Natural killer cell treated with Interleukin-12 subunit alpha and Interleukin-12 subunit beta and Interleukin-15 and Interleukin-18, amount 100 ng/mL, for 72 hours (primary cell): ENCODE results near the gene PLA2G2C. TPM values are rescaled to one million over a fixed set of nuclear protein-coding genes. Genes with fewer than 3 reads are reported as not detected.
"Not testable (repeated sequence)": the region's sequence is repeated elsewhere in the genome, so short reads cannot be mapped to it uniquely, and the experiment has no call there.

ENCODE experiments used
- ATAC-seq, 2 donors: fragments of 150-1000 bp; cut with Tn5 transposase in 1 of 2; sonication (Bioruptor Pico), chemical (Tn5 transposase) in 1 of 2; 2 replicates each; pipeline ENCODE4 v1.10.0; 2021
- DNase-seq: peaks from one replicate; pipeline ENCODE4 v3.0.0; 2022; ENCODE audit warnings: low spot score
- H3K27ac Mint-ChIP-seq, 2 donors: 1 replicate in 1 of 2; 2 replicates in 1 of 2; pipeline ENCODE4 v1.8.0; 2022; ENCODE audit warnings: mixed read lengths in 2 of 2, mild to moderate bottlenecking in 1 of 2, moderate library complexity in 1 of 2
- H3K27me3 Mint-ChIP-seq, 2 donors: 1 replicate in 1 of 2; 2 replicates in 1 of 2; pipeline ENCODE4 v1.8.0; 2022; ENCODE audit warnings: mixed read lengths in 2 of 2
- H3K36me3 Mint-ChIP-seq: one replicate; pipeline ENCODE4 v1.8.0; 2022; ENCODE audit warnings: mixed read lengths
- H3K4me1 Mint-ChIP-seq, 2 donors: 1 replicate in 1 of 2; 2 replicates in 1 of 2; pipeline ENCODE4 v1.8.0; 2022; ENCODE audit warnings: low read depth in 2 of 2, mixed read lengths in 2 of 2, mild to moderate bottlenecking in 1 of 2
- H3K4me3 Mint-ChIP-seq: one replicate; pipeline ENCODE4 v1.8.0; 2022; ENCODE audit warnings: mixed read lengths
- H3K9me3 Mint-ChIP-seq: 2 replicates; pipeline ENCODE4 v1.8.0; 2022; ENCODE audit warnings: mixed read lengths
- total RNA-seq, 2 donors: library from RNA; stranded (reverse); gene quantifications; one replicate each; pipeline ENCODE4 v1.2.3, GENCODE V29; 2022

PLA2G2C gene, protein sequence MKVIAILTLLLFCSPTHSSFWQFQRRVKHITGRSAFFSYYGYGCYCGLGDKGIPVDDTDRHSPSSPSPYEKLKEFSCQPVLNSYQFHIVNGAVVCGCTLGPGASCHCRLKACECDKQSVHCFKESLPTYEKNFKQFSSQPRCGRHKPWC
- under 1 TPM in 1 of 2 donors, not detected in 1; 0.17 TPM for total RNA-seq

DNA sequence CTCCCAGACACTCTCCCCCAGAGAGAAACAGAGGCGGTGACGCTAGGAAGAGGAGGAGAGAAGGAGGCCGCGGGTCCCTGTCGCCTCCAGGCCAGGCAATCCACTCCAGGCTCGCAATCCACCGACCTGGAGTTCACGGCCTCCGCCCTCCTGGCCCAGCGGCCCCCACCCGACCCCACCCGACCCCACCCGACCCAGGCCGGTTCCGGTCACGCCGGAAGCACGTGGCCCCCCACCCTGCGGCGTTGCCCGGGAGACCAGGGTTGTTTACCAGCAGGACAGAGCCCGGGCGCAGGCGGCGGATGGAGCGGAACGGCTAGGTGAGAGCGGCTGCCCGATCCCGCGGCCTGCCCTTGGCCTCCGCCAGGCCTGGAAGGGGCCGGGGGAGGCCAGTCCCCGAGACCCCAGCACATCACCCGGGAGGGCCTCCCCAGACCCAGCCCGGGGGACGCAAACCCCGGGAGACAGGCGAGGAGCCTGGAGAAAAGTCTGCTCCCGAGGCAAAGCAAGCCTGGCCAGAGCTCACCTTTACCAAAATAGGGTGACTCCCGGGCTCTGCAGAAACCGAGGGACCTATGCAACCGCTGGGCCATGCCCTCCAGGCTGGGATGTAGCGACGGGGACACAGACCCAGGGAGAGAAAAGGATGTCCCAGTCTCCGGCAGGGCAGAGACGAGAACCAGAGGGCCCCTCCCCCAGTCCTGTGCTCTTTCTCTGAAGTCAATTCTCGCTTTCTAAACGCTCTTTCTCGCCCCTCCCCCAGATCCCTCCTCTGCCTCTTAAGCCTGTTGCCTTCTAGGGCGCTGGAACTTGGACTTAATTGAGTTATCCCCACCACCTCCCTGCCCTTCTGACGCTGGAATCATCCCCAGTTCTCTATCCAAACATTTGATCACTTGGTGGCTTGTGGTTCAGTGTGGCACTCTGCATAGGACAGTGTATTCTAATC is at the start of gene PLA2G2C, which contains the start of gene UBXN10:
Gene PLA2G2C (minus strand): TSS at position 685 of the 949 bp plus-strand sequence. CDS start 9,155 bp downstream, outside the sequence.
Gene UBXN10 (plus strand): TSS at position 263 of the 949 bp plus-strand sequence. CDS start 4,466 bp downstream, outside the sequence.
- Mint-ChIP-seq H3K36me3 (no peaks in the 10 kb centered on the region), H3K4me3 (peak within 1 kb of the TSS; percentile 82), H3K4me1 (peaks cover 42 to 44% of the 10 kb centered on the region in 2 donors), H3K27me3 (peaks cover 0 to 15% of the 10 kb centered on the region in 2 donors), H3K27ac (peak within 1 kb of the TSS; percentile 77), H3K9me3 (no peaks in the 10 kb centered on the region)
- ATAC-seq: peak; percentile 71 to 82
- DNase-seq: peak; percentile 64

DNA sequence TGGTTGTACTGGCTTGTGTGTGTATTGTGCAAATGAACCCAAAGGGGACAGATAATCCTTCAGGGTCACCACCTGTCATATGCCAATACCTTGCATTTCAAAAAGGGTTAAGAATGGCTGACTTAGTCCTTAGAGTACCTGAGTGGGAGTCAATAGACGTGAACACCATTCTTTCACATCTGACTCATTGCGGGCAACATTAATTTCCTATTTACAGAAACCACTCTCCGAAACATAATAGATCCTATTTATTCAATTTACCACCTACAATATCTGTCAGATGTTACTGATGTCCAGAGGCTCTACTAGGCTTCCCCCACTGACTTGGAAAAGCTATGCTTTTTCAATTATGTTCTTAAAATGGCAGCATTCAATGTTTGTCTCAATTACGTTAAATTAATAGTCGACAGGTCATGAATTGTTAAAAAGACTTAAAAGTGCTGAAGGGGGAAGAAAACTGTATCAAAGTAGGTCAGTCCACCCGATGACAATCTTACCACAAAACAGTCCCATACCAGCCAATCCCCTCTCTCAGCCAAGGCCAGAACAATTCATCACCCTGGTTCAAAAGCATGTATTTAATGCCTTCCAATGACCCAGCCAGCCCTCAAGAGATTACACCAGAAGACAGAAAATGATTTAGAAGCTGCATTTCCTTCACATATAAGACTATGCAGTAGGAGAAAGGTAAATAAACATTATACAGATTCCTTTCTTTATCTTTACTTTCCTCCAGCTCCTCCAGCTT is 48.6 kb upstream of the PLA2G2C start:
- Mint-ChIP-seq H3K4me3 (no peak overlapping the region), H3K4me1 (no peaks in the 10 kb centered on the region), H3K36me3 (no peaks in the 10 kb centered on the region), H3K27me3 (peaks cover 30 to 41% of the 10 kb centered on the region in 2 donors), H3K9me3 (no peaks in the 10 kb centered on the region), H3K27ac (no peak overlapping the region)
- ATAC-seq (no peak), DNase-seq (no peak)

DNA sequence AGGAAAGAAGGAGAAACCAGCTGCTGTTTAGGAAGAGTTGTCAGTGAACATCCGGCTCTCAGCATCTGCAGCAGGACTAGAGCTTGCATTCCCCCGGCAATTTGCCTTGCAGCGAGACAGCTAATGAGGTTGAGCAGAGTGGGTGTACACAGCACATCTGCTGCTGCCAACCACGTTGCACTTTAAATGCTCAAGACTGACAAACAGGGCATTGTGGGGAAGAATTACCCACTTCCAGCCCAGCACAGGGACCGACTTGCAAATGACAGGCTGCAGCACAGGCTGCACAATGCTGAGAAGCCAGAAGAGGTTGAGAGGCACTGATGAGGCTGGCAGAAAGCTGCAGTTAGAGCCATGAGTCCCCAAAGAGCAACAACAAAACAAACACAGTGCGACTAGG is 47.5 kb upstream of the PLA2G2C start:
- DNase-seq (no peak), ATAC-seq (no peak)
- Mint-ChIP-seq H3K4me1 (no peaks in the 10 kb centered on the region), H3K27ac (no peak overlapping the region), H3K27me3 (peaks cover 35 to 40% of the 10 kb centered on the region in 2 donors), H3K9me3 (no peaks in the 10 kb centered on the region), H3K4me3 (no peak overlapping the region), H3K36me3 (no peaks in the 10 kb centered on the region)

DNA sequence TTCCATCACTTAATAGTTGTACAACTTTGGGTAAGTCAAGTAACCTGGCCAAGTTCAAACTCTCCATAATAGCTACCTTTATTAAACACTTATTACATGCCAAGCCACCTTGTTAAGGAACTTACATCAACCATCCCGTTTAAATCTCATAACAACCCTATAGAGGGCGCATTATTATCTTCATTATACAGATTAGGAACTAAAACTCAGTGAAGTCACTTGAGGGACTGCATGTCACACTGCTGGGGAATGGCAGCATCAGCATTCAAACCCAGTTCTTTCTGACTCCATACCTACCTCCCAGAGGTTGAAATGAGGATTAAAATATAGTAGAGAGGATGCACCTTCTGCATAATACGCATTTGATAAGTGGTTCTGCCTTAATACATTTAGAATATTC is 47.1 kb upstream of the PLA2G2C start:
- no peaks in the 10 kb centered on the region for H3K9me3 Mint-ChIP-seq

DNA sequence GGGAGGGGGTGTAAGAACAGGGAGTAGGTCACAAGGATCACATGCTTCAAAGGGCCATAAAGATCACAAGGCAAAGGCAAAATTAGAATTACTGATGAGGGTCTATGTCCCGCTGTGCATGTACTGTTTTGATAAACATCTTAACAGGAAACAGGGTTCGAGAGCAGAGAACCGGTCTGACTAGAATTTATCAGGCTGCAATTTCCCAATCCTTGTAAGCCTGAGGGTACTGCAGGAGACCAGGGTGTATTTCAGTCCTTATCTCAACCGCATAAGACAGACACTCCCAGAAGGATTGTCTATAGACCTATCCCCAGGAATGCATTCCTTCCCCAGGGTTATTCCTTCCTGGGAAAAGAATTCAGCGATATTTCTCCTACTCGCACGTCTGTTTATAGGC is 46.2 kb upstream of the PLA2G2C start:
- ATAC-seq, H3K36me3 Mint-ChIP-seq, H3K4me1 Mint-ChIP-seq, DNase-seq, H3K9me3 Mint-ChIP-seq, H3K27ac Mint-ChIP-seq, H3K4me3 Mint-ChIP-seq: not testable (repeated sequence)
- peaks cover 41 to 52% of the 10 kb centered on the region in 2 donors for H3K27me3 Mint-ChIP-seq

More for the DNA sequence above, 47.1 kb upstream of the PLA2G2C start:
- ATAC-seq (no peak), DNase-seq (no peak)
- Mint-ChIP-seq H3K27ac (no peak overlapping the region), H3K36me3 (no peaks in the 10 kb centered on the region), H3K4me3 (no peak overlapping the region), H3K27me3 (peaks cover 38 to 44% of the 10 kb centered on the region in 2 donors), H3K4me1 (no peaks in the 10 kb centered on the region)

DNA sequence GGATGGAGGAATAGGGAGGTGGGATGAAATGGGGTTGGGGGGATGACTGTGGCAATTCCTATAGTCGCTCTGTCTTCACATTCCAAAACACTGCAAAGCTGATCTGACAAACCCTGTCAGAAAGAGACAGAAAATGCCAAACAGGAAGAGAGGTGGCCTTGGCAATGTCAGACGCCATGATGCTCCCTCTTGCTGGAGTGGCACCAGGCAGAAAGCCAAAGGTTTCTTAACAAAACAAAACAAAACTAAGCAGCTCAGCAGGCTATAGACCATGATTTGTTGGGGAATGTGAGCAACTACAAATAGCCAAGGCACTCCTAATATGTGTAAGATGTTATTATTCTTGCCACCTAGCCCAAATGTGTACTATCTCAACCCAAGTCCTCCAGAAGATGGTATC is 42.9 kb upstream of the PLA2G2C start:
- no peak overlapping the region for H3K27ac Mint-ChIP-seq
- DNase-seq (no peak), ATAC-seq (no peak)
- no peaks in the 10 kb centered on the region for H3K36me3 Mint-ChIP-seq
- no peaks in the 10 kb centered on the region for H3K9me3 Mint-ChIP-seq
- H3K4me1 Mint-ChIP-seq: no peaks in the 10 kb centered on the region
- H3K4me3 Mint-ChIP-seq: no peak overlapping the region
- H3K27me3 Mint-ChIP-seq: peaks cover 44 to 64% of the 10 kb centered on the region in 2 donors

DNA sequence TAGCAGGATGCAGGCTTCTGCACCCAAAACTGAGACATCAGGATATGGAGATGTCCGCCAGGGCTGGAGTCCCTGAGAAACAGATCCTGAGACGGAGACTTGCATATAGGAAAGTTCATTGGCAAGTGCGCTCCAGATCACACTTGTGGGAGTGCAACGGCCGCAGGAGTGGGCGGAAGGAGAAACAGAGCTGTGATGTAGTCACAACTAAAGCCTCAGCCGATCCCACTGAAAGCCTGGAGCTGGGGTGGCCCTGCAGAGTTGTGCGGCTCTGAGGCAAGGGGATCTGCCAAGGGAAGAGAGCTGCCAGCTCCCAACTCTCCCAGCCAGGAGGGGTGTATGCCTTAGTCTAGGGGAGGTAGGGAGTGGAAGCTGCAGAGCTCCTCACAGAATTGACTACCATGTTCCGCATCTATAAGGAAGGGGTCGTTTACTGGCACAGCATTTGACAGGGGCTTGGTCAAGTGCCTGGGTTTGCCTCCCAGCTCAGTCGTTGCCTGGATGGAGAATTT is 42.1 kb upstream of the PLA2G2C start:
- Mint-ChIP-seq H3K27me3 (peaks cover 43 to 64% of the 10 kb centered on the region in 2 donors), H3K36me3 (no peaks in the 10 kb centered on the region), H3K4me3 (no peak overlapping the region), H3K9me3 (no peaks in the 10 kb centered on the region), H3K27ac (no peak overlapping the region), H3K4me1 (no peaks in the 10 kb centered on the region)
- DNase-seq (no peak), ATAC-seq (no peak)

DNA sequence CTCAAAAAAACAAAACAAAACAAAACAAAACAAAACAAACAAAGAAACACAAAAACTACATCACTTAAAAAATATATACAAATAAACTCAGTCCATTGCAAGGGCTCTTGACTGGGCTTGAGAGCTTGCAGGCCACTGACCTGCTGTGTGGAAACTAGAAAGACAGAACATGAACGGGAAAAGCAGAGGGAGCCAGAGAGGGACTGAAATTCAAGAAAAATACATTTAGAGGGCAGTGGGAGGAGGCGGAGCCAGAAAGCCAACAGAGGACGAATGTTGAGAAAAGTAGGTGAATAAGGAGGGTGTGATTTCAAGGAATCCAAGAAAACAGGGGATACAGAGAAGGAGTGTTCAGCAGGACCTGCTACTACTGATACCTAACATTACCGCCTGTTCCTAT is 41.4 kb upstream of the PLA2G2C start:
- H3K4me1 Mint-ChIP-seq: no peaks in the 10 kb centered on the region
- DNase-seq: no peak
- H3K9me3 Mint-ChIP-seq: no peaks in the 10 kb centered on the region
- no peak for ATAC-seq
- peaks cover 42 to 66% of the 10 kb centered on the region in 2 donors for H3K27me3 Mint-ChIP-seq
- no peaks in the 10 kb centered on the region for H3K36me3 Mint-ChIP-seq
- H3K4me3 Mint-ChIP-seq: no peak overlapping the region
- no peak overlapping the region for H3K27ac Mint-ChIP-seq

DNA sequence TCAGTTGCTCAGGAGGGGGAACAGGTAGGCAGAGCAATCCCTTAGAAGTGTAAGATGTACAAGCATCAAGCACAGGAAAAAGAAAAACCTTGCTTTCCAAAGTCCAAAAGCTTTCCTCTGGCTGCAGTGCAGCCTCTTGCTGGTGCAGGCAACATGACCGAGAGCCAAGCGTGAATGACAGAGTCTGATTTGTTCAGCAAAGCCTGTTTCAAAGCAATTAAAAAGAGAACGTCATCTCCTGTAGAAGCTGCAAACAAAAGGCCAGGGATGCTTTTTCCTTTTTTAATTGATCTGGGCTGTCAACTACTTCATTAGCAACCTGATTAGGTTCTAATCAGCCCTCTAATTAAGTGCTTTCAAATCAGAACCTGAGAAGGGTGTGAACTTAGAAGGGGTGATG is 38.2 kb upstream of the PLA2G2C start:
- Mint-ChIP-seq H3K4me1 (no peaks in the 10 kb centered on the region), H3K9me3 (no peaks in the 10 kb centered on the region), H3K27ac (no peak overlapping the region), H3K36me3 (no peaks in the 10 kb centered on the region), H3K4me3 (no peak overlapping the region), H3K27me3 (peaks cover 47 to 75% of the 10 kb centered on the region in 2 donors)
- no peak for ATAC-seq
- no peak for DNase-seq

DNA sequence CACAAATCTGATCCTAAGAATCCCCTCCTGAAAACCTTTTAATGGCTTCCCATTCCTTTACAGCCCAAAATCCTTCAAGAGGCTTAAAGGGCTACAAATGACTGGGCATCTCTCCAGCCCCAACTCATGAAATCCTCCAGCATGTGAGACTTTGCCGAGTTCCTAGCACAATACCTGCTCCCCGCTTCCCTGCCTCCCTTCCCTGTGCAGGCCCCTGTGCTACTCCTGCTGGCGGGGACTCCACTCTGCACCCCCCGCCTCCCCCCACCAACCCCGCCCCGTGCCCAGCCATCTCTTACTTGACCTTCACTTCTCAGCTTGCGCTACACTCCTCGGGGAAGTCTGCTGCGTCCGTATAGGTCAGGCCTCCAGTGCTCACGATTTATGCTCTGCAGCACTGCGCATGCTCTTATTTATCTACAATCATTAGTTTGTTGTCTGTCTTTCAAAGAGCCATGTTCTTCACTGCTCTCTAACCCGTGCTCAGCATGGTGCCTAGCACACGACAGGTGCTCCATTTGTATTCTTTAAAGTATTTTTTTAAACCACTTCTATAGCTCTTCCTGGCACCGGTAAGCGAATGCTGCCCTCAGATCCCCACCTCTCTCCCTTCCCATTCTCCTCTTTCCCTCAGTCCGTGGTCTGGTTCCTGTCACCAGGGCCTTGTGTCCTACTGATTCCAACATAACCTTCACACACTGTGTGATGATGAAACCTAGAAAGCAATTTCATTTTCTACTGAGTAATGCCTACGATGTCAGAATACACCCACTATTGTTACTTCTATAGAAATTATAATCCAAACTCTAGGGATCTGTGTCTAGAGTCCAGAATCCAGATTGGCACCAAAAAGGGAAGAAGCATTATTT is 37.5 kb upstream of the PLA2G2C start:
- no peaks in the 10 kb centered on the region for H3K36me3 Mint-ChIP-seq
- DNase-seq (no peak), ATAC-seq (peak in 1 of 2 donors; percentile 32)
- H3K4me3 Mint-ChIP-seq: no peak overlapping the region
- H3K9me3 Mint-ChIP-seq: no peaks in the 10 kb centered on the region
- no peak overlapping the region for H3K27ac Mint-ChIP-seq
- H3K4me1 Mint-ChIP-seq: no peaks in the 10 kb centered on the region
- H3K27me3 Mint-ChIP-seq: peaks cover 40 to 72% of the 10 kb centered on the region in 2 donors

DNA sequence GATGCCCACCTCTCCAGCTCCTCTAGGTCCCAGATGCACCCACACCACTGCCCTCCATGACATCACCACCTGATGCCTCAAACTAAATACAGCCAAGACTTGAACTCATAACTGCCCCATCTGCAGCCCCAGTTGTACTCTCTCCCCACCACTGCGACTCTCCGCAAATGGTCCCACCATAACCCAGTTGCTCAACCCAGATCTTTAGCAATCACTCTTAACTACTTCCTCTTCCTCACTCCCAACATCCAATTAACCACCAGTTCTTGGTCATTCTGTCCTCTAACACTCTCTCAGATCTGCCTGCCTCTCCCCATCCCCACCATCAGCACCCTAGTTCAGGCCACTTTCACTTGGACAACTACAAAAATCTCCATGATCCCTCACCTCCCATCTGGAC is 36.8 kb upstream of the PLA2G2C start:
- no peak overlapping the region for H3K4me3 Mint-ChIP-seq
- H3K27me3 Mint-ChIP-seq: peaks cover 37 to 66% of the 10 kb centered on the region in 2 donors
- H3K4me1 Mint-ChIP-seq: no peaks in the 10 kb centered on the region
- ATAC-seq (no peak), DNase-seq (no peak)
- H3K9me3 Mint-ChIP-seq: no peaks in the 10 kb centered on the region
- H3K27ac Mint-ChIP-seq: no peak overlapping the region
- no peaks in the 10 kb centered on the region for H3K36me3 Mint-ChIP-seq

DNA sequence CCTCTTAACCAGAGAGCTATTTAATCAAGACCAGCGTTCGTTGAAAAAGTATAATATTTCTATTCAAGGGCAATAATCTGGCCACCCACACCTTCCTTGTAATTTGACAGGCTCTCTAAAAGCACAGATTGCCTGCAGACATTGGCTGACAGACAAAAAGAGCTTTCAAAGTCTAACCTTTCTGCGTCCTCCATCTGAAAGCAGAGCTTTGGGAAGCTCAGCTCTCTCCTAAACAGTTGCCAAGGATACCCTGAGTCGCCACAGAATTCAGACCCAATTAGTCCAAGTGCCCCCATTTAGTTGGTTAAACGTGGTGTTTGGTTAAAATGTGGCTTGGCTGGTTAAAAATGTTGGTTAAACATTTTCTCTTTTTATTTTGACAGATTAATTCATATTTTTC is 33.7 kb upstream of the PLA2G2C start:
- no peak for ATAC-seq
- Mint-ChIP-seq H3K36me3 (no peaks in the 10 kb centered on the region), H3K27ac (no peak overlapping the region), H3K4me1 (no peaks in the 10 kb centered on the region), H3K9me3 (no peaks in the 10 kb centered on the region), H3K4me3 (no peak overlapping the region), H3K27me3 (peaks cover 32 to 53% of the 10 kb centered on the region in 2 donors)
- no peak for DNase-seq

DNA sequence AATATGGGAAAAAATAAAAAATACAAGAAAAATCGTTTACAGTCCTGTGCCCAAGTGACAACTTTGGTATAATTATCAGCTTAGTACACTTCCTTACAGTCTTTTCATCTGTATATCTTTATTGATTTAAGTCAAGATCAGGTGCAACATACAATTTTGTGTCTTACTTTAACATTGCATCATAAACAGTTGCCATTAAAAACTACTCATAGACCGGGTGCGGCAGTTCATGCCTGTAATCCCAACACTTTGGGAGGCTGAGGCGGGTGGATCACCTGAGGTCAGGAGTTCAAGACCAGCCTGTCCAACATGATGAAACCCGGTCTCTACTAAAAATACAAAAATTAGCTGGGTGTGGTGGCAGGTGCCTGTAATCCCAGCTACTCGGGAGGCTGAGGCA is 32.7 kb upstream of the PLA2G2C start:
- ATAC-seq, H3K4me3 Mint-ChIP-seq, H3K36me3 Mint-ChIP-seq, H3K27ac Mint-ChIP-seq, H3K9me3 Mint-ChIP-seq, H3K4me1 Mint-ChIP-seq, DNase-seq: not testable (repeated sequence)
- peaks cover 31 to 48% of the 10 kb centered on the region in 2 donors for H3K27me3 Mint-ChIP-seq
